Osteocyte (in vitro differentiated cells): ENCODE results near the gene CBX6. TPM values are rescaled to one million over a fixed set of nuclear protein-coding genes. Genes with fewer than 3 reads are reported as not detected.
"Not testable (repeated sequence)": the region's sequence is repeated elsewhere in the genome, so short reads cannot be mapped to it uniquely, and the experiment has no call there.

Source experiments
- DNase-seq: peaks from one replicate; pipeline ENCODE4 v3.0.0; 2021; ENCODE audit warnings: mixed read lengths; ENCODE audit not compliant: unreplicated experiment; ENCODE audit errors: extremely low spot score
- H3K27ac Mint-ChIP-seq: one replicate; pipeline ENCODE4 v1.8.0; 2021; ENCODE audit warnings: mild to moderate bottlenecking, mixed read lengths; ENCODE audit not compliant: unreplicated experiment
- H3K27me3 Mint-ChIP-seq: one replicate; pipeline ENCODE4 v1.8.0; 2021; ENCODE audit warnings: mixed read lengths; ENCODE audit not compliant: unreplicated experiment
- H3K36me3 Mint-ChIP-seq: one replicate; pipeline ENCODE4 v1.8.0; 2021; ENCODE audit warnings: mixed read lengths; ENCODE audit not compliant: unreplicated experiment
- H3K4me1 Mint-ChIP-seq: one replicate; pipeline ENCODE4 v1.8.0; 2021; ENCODE audit warnings: mixed read lengths; ENCODE audit not compliant: unreplicated experiment
- H3K4me3 Mint-ChIP-seq: one replicate; pipeline ENCODE4 v1.8.0; 2021; ENCODE audit warnings: mild to moderate bottlenecking, moderate library complexity, mixed read lengths; ENCODE audit not compliant: unreplicated experiment
- H3K9me3 Mint-ChIP-seq: one replicate; pipeline ENCODE4 v1.8.0; 2021; ENCODE audit warnings: mixed read lengths; ENCODE audit not compliant: unreplicated experiment
- CTCF ChIP-seq: fragments of 200-600 bp; sonication (generic); IDR thresholded peaks from 2 replicates; pipeline ENCODE4 v1.5.0; 2021; ENCODE audit warnings: antibody characterized with exemption, mild to moderate bottlenecking, moderate library complexity
- total RNA-seq: library from RNA; stranded (reverse); gene quantifications from 2 replicates; pipeline ENCODE4 v1.2.1, GENCODE V29; 2021

CBX6 gene
- total RNA-seq, 1 donor from 2014 or later, result 86.2 TPM

- Mint-ChIP-seq H3K27me3 (peaks cover 23% of the 10 kb centered on the region), H3K4me3 (no peak overlapping the region), H3K36me3 (peaks cover 5% of the 10 kb centered on the region), H3K27ac (no peak overlapping the region), H3K4me1 (peaks cover 6% of the 10 kb centered on the region), H3K9me3 (no peaks in the 10 kb centered on the region)
- TF ChIP-seq CTCF, result no peak
- DNase-seq, result no peak
Measured at GRCh38 chr22:38861170-38861876, 10.7 kb downstream of the CBX6 start.

DNA sequence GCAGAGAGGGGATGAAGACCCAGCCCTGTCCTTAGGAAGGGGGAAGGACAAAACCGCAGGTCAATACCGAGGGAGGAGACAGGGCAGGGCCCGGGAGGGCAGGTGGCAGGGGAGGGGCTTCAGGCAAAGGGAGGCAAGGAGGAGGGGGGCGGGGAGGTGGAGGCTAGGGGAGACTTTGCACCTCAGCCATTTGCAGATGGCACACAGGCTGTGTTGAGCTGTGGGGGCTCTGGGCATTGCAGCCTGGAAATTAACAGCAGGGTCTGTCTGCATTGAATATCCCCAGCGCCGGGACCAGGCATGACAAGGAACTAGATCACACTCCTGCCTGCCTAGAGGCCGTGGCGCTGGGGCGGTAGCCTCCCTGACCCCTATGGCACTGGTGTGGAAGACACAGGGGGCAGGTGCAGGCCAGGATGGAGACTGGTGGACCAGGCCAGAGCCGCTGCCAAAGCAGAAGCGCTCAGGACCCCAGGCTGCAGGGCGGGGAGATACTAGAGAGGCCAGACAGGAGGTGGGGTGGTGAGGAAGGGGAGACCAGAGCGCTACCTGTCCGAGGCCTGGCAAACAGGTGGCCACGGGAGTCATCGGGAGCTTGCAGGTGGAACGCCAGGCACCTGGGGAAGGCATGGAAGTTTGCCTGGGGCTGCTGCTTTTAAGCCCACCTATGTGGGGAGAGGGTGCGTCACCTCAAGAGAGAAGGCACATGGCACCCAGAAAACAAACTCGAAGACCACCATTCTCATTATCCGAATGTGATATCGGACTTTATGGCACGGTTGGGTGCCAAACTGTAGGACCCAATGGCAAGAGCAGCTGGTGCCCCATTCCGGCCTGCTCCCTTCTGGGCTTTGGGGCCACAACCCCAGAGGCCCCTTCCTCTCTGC, 11.5 kb downstream of the CBX6 start:
- Mint-ChIP-seq H3K4me3 (no peak overlapping the region), H3K36me3 (peaks cover 3% of the 10 kb centered on the region), H3K4me1 (peaks cover 6% of the 10 kb centered on the region), H3K27me3 (peaks cover 31% of the 10 kb centered on the region), H3K9me3 (no peaks in the 10 kb centered on the region), H3K27ac (no peak overlapping the region)
- TF ChIP-seq CTCF, result no peak
- no peak for DNase-seq

DNA sequence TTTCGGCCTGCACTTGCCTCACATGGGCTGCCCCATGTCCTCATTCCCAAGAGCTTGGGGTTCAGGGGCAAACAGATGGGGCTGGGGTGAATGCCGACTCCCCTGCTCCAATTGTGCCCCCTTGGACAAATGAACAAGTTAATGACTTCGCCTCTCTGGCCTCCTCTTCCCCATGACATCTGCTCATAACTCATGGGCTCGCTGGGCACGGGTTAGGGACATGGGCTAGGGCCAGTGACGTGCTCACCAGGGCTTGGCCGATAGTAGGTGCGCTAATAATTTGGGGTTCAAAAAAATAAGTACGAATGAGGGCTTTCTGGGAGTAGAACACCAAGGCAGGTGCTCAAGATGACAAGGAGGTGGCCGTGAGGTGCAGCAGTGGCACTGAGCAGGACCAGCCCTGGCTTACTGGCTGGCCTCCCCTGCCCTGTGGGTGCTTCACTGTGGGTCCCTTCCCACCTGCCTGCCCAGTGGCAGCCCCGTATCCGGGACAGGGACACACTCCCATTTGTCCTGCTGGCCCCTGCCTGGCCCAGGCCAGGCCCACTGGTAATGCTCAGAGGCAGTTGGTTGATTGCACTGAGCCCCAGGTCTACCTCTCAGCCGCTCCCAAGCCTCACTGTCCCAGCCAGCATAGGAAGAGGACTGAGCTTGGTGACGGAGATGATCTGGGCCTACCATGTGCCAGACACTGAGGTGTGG, 12.3 kb downstream of the CBX6 start:
- no peak for DNase-seq
- Mint-ChIP-seq H3K27ac (no peak overlapping the region), H3K4me1 (peaks cover 6% of the 10 kb centered on the region), H3K4me3 (no peak overlapping the region), H3K9me3 (no peaks in the 10 kb centered on the region), H3K36me3 (peaks cover 3% of the 10 kb centered on the region), H3K27me3 (peaks cover 33% of the 10 kb centered on the region)
- TF ChIP-seq CTCF, result no peak

DNA sequence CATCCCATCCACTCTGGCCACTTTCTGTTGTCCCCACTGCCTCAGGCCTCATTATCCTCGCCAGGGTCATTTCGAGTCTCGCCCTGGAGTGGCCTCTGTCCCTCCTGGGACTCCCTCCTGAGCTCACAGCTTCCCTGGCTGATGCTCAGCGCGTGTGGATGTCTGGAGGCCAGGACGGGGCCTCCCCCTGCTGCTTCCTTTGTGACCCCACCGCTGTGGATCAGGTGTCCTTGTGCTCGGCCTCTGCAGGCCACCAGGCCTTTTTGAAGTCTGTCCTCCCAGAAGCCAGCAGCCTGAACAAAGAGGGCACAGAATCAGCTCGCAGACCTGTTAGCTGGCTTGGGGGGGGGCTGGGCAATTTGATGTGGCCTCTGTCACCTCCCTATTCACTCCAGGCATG, 13.5 kb downstream of the CBX6 start:
- no peak overlapping the region for H3K4me3 Mint-ChIP-seq
- no peaks in the 10 kb centered on the region for H3K36me3 Mint-ChIP-seq
- no peaks in the 10 kb centered on the region for H3K9me3 Mint-ChIP-seq
- H3K27ac Mint-ChIP-seq, result no peak overlapping the region
- DNase-seq, result no peak
- no peak for TF ChIP-seq CTCF
- peaks cover 4% of the 10 kb centered on the region for H3K4me1 Mint-ChIP-seq
- peaks cover 35% of the 10 kb centered on the region for H3K27me3 Mint-ChIP-seq

DNA sequence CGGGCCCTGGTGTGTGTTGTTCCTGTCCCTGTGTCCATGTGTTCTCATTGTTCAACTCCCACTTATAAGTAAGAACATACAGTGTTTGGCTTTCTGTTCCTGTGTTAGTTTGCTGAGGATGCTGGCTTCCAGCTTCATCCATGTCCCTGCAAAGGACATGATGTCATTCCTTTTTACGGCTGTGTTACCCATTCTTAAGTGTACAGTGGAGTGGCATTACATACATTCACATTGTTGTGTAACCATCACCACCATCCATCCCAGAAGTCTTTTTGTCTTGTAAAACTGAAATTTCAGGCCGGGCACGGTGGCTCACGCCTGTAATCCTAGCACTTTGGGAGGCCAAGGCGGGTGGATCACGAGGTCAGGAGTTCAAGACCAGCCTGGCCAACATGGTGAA, 17.5 kb downstream of the CBX6 start:
- H3K27ac Mint-ChIP-seq, DNase-seq, H3K4me1 Mint-ChIP-seq, H3K9me3 Mint-ChIP-seq, H3K36me3 Mint-ChIP-seq, H3K4me3 Mint-ChIP-seq: not testable (repeated sequence)
- peaks cover 45% of the 10 kb centered on the region for H3K27me3 Mint-ChIP-seq

DNA sequence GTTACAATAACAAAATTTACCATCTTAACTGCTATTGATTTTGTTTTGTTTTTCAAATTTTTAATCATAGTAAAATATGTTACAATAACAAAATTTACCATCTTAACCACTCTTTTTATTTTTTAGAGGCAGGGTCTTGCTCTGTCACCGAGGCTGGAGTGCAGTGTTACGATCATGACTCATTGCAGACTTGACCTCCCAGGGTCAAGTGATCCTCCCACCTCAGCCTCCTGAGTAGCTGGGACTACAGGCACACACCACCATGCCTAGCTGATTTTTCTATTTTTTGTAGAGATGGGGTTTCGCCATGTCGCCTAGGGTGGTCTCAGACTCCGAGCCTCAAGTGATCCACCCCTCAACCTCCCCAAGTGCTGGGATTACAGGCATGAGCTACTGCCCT, 18.1 kb downstream of the CBX6 start:
- not testable (repeated sequence) for DNase-seq, H3K27ac Mint-ChIP-seq, H3K4me3 Mint-ChIP-seq, H3K9me3 Mint-ChIP-seq, H3K36me3 Mint-ChIP-seq, H3K4me1 Mint-ChIP-seq
- peaks cover 48% of the 10 kb centered on the region for H3K27me3 Mint-ChIP-seq
